Measurements from ENCODE around the gene EPHB2. TPM values are rescaled to one million over a fixed set of nuclear protein-coding genes. Genes with fewer than 3 reads are reported as not detected.

The EPHB2 gene
- total and polyA plus RNA-seq, 11 donors = 0.11 to 6.3 (median 0.70) TPM

DNA sequence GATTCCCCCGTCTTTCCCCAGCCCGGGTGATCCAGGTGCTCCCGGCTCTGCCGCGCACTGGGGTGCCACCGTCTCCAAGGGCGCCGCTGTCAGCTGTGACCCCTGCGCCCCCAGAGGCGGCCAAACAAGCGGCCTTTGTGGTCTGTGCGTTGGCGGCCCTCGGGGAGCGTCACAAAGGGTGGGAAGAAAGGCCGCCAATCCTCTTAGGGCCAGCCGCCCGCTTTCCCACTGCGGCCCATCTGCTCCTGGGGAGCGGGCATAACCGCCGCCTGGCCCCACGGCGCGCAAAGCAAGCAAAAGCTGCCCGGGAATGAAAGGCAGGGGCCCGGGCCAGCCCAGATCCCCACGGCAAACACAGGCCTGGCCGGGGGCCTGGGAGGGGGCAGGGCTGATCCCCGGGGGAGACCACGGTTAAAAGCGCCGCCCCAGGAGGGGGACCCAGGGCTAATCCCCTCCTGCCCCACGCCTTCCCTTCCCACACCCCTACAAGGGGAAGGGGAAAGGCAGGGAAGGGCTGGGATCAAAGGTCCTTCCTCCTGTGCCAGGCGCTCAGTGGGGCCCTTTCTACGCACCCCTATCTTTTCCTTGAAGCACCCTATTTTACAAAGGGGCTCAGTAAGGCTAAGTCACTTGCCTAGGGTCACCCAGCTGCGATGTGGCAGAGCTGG is 33.6 kb upstream of the EPHB2 start:
- Histone ChIP-seq H3K27ac (no peak overlapping the region), H3K36me3 (no peaks in the 10 kb centered on the region), H3K9me3 (no peaks in the 10 kb centered on the region), H3K4me3 (no peak overlapping the region), H3K27me3 (peaks cover 2 to 45% (median 16%) of the 10 kb centered on the region in 9 donors), H3K4me1 (no peaks in the 10 kb centered on the region)
- ATAC-seq (no peak), DNase-seq (no peak)
- intact Hi-C loops (cut with DNase I) = loop anchor here in 1 of 10 donors (10.0 kb wide), 1 partner anchor 248 kb away; no protein-coding TSS in a partner anchor
- 64 to 67% (median 65%) methylated on average over 20 to 37 of the region's 37 CpGs for WGBS, 4 donors
- TF ChIP-seq POLR2A (IDR thresholded peaks at IDR 0.05) = no peak
- TF ChIP-seq, protein P1, sequence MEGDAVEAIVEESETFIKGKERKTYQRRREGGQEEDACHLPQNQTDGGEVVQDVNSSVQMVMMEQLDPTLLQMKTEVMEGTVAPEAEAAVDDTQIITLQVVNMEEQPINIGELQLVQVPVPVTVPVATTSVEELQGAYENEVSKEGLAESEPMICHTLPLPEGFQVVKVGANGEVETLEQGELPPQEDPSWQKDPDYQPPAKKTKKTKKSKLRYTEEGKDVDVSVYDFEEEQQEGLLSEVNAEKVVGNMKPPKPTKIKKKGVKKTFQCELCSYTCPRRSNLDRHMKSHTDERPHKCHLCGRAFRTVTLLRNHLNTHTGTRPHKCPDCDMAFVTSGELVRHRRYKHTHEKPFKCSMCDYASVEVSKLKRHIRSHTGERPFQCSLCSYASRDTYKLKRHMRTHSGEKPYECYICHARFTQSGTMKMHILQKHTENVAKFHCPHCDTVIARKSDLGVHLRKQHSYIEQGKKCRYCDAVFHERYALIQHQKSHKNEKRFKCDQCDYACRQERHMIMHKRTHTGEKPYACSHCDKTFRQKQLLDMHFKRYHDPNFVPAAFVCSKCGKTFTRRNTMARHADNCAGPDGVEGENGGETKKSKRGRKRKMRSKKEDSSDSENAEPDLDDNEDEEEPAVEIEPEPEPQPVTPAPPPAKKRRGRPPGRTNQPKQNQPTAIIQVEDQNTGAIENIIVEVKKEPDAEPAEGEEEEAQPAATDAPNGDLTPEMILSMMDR (IDR thresholded peaks at IDR 0.05) = no peak

DNA sequence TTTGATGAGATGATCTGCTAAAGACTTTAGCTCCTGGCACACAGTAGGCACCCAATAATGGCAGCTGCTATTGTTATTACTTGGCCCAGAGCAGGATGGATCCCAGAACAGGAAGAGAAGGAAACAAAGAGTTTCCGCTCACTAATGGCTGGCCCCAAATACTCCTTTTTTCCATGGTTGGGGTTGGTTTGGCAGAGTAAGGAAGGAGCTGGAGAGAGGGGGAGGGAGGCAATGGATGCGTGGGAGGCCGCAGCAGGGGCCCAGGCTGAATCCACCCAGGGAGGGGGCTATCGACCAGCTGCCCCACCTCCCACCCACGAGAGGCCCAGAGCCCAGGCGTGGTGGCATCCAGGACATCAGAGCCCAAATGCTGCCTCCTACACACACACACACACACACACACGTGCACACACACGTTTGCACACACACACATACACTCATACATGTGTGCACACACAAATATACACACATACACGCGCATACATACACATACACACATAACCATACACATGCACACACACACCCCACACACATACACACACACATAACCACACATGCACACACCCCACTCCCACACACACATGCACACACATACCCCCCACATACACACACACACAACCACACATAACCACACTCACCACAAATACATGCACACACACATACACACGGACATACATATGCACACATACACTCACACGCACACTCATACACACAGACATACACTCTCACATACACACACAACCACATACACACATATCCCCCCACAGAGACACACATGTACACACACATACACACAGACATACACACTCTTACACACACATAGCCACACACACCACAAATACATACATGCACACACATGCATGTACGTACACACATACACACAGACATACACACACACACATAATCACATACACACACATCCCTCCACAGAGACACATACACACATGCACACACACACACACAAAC is 32.4 kb upstream of the EPHB2 start:
- Histone ChIP-seq H3K4me1 (no peaks in the 10 kb centered on the region), H3K36me3 (no peaks in the 10 kb centered on the region), H3K27ac (no peak overlapping the region), H3K4me3 (no peak overlapping the region), H3K9me3 (no peaks in the 10 kb centered on the region), H3K27me3 (peaks cover 0 to 33% (median 13%) of the 10 kb centered on the region in 9 donors)
- WGBS, 4 donors = 64 to 80% (median 71%) methylated on average over 13 of the region's 13 CpGs
- TF ChIP-seq, protein P1 (IDR thresholded peaks at IDR 0.05) = no peak
- no peak for TF ChIP-seq POLR2A (IDR thresholded peaks at IDR 0.05)
- intact Hi-C loops (cut with DNase I) = loop anchor here in 1 of 10 donors (10.0 kb wide), 1 partner anchor 247 kb away; no protein-coding TSS in a partner anchor
- ATAC-seq (no peak), DNase-seq (no peak)

DNA sequence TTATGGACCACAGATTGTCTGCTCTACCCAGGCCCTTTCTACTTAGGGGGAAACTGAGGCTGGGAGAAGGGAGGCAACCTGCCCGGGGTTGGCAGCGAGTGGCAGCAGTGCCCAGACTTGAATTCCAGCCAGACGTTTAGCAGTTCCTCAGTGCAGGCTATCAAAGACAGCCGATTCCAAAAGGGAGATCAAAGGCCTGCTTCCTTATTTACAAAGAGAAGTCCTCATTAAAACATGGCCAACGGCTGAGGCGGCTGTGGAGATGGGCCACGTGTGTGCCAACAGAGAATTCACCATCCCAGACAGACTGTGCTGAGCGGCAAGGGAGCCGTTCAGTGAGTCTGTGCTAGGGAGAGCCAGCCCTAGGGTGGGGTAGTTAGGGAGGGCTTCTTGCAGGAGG is 29.9 kb upstream of the EPHB2 start:
- intact Hi-C loops (cut with DNase I) = no loop called here
- H3K27ac ChIP-seq = no peak overlapping the region
- peaks cover 0 to 36% (median 11%) of the 10 kb centered on the region in 9 donors for H3K27me3 ChIP-seq
- no peak for DNase-seq
- no peak for ATAC-seq
- no peak for TF ChIP-seq POLR2A (IDR thresholded peaks at IDR 0.05)
- TF ChIP-seq, protein P1 (IDR thresholded peaks at IDR 0.05) = no peak
- H3K4me1 ChIP-seq = no peaks in the 10 kb centered on the region
- H3K9me3 ChIP-seq = no peaks in the 10 kb centered on the region
- no peaks in the 10 kb centered on the region for H3K36me3 ChIP-seq
- WGBS, 4 donors = 66 to 72% (median 70%) methylated on average over 4 to 9 of the region's 9 CpGs
- no peak overlapping the region for H3K4me3 ChIP-seq
